HG02571 (cell line): Measurements from ENCODE around the gene DPH2.

Experiments used
- ATAC-seq: cut with Tn5 transposase; IDR thresholded peaks from one replicate; pipeline ENCODE4 v1.9.1; 2021; ENCODE audit warnings: mild to moderate bottlenecking, moderate library complexity; ENCODE audit not compliant: unreplicated experiment

DPH2 gene

GRCh38 chr1:43981636-43982035, 11.8 kb downstream of the DPH2 start:
- ATAC-seq, result no peak

- ATAC-seq, result no peak
Observed at GRCh38 chr1:43982241-43982640, 12.4 kb downstream of the DPH2 start.

GRCh38 chr1:43982808-43983207, 13.0 kb downstream of the DPH2 start:
- ATAC-seq, result no peak

GRCh38 chr1:43983253-43983899, 13.6 kb downstream of the DPH2 start:
- ATAC-seq, result no peak

- no peak for ATAC-seq
Observed at GRCh38 chr1:43984855-43985254, 15.0 kb downstream of the DPH2 start.

- ATAC-seq, result no peak
Observed at GRCh38 chr1:43985984-43986595, 16.3 kb downstream of the DPH2 start.

GRCh38 chr1:43986712-43987111, 16.9 kb downstream of the DPH2 start:
- no peak for ATAC-seq

- ATAC-seq, result no peak
Observed at GRCh38 chr1:43987159-43987902, 17.5 kb downstream of the DPH2 start.

GRCh38 chr1:43990271-43991199, 20.7 kb downstream of the DPH2 start:
- ATAC-seq, result no peak

- ATAC-seq, result no peak
Observed at GRCh38 chr1:43991200-43991475, 21.3 kb downstream of the DPH2 start.

- peak; percentile 67 for ATAC-seq
Observed at GRCh38 chr1:43991476-43992231, 21.8 kb downstream of the DPH2 start, which contains the start of gene CCDC24. CCDC24 (plus strand) TSS chr1:43991599; CDS start chr1:43991879, 280 bp downstream.

GRCh38 chr1:43992232-43992995, 22.6 kb downstream of the DPH2 start:
- ATAC-seq, result no peak

- ATAC-seq, result no peak
Observed at GRCh38 chr1:43993206-43993914, 23.6 kb downstream of the DPH2 start.

- no peak for ATAC-seq
Observed at GRCh38 chr1:43994071-43994470, 24.3 kb downstream of the DPH2 start.

- no peak for ATAC-seq
Observed at GRCh38 chr1:43994794-43995790, 25.3 kb downstream of the DPH2 start.

- ATAC-seq, result no peak
Observed at GRCh38 chr1:43995984-43996732, 26.3 kb downstream of the DPH2 start.

GRCh38 chr1:43996733-43997115, 26.9 kb downstream of the DPH2 start:
- ATAC-seq, result no peak
